Right ventricle myocardium superior (tissue), 1 donor: ENCODE measurements around the gene ASIC1. TPM values are rescaled to one million over a fixed set of nuclear protein-coding genes. Genes with fewer than 3 reads are reported as not detected.
"Not testable (repeated sequence)": the region's sequence is repeated elsewhere in the genome, so short reads cannot be mapped to it uniquely, and the experiment has no call there.

Experiments used
- ATAC-seq: fragments of 200-7000 bp; cut with Tn5 transposase; one replicate; pipeline ENCODE4 v1.9.1; 2020; ENCODE audit warnings: mild to moderate bottlenecking; ENCODE audit not compliant: poor library complexity
- DNase-seq: peaks from one replicate; pipeline ENCODE4 v3.0.0-alpha.2; 2020
- intact Hi-C: fragments of 100-400 bp; cut with DNase I; formaldehyde crosslinking; loops from one replicate; pipeline ENCODE4 v1.11.2; 2022
- long read RNA-seq: library from polyadenylated mRNA; unstranded; transcript quantifications from one replicate; pipeline ENCODE4 v2.0.0, GENCODE V29; 2021
- total RNA-seq: library from RNA; stranded (reverse); fragmentation: NEBNext Ultra II Directional; extraction: Animal tissue kit (Norgen Biotek cat#: 25700); gene quantifications from one replicate; pipeline ENCODE4 v1.2.1, GENCODE V29; 2021
- donor health status: DM: no; HTN: yes; CAD: no; lungs with severe emphysema.

Gene ASIC1
- 1.6 TPM for total RNA-seq
- long read RNA-seq, partial matches to known transcripts = 1 of 3 reads
- long read RNA-seq, other reads (novel, unspliced or antisense) = 0 of 3 reads

GRCh38 chr12:50057000-50057841 lies at the start of gene ASIC1:
Gene ASIC1 (plus strand): TSS chr12:50057596. CDS start chr12:50058767, 1,171 bp downstream.
- intact Hi-C loops = loop anchor here (2.0 kb wide), 1 partner anchor 90 kb away; no protein-coding TSS in a partner anchor
- peak; percentile 86 for DNase-seq
- peak; percentile 85 for ATAC-seq

- ATAC-seq (no peak), DNase-seq (no peak)
- intact Hi-C loops = no loop called here
Observed at GRCh38 chr12:50013361-50014147, 43.8 kb upstream of the ASIC1 start.

- DNase-seq (no peak), ATAC-seq (no peak)
- intact Hi-C loops = no loop called here
Observed at GRCh38 chr12:50014342-50014741, 43.1 kb upstream of the ASIC1 start.

GRCh38 chr12:50016501-50017475 lies 40.6 kb upstream of the ASIC1 start:
- ATAC-seq (peak; percentile 79), DNase-seq (peak; percentile 58)
- intact Hi-C loops = no loop called here

GRCh38 chr12:50017641-50018040 lies 39.8 kb upstream of the ASIC1 start:
- intact Hi-C loops = no loop called here
- ATAC-seq (peak; percentile 25), DNase-seq (no peak)

- ATAC-seq (no peak), DNase-seq (no peak)
- intact Hi-C loops = no loop called here
Observed at GRCh38 chr12:50018154-50018553, 39.2 kb upstream of the ASIC1 start.

GRCh38 chr12:50018968-50019367 lies 38.4 kb upstream of the ASIC1 start:
- no peak for DNase-seq
- peak; percentile 87 for ATAC-seq
- intact Hi-C loops = no loop called here

GRCh38 chr12:50019524-50019923 lies 37.9 kb upstream of the ASIC1 start:
- no peak for ATAC-seq
- intact Hi-C loops = no loop called here
- no peak for DNase-seq

GRCh38 chr12:50021031-50021430 lies 36.4 kb upstream of the ASIC1 start:
- DNase-seq (no peak), ATAC-seq (no peak)
- intact Hi-C loops = no loop called here

GRCh38 chr12:50022903-50023302 lies 34.5 kb upstream of the ASIC1 start:
- ATAC-seq (no peak), DNase-seq (no peak)
- intact Hi-C loops = no loop called here

- no peak for DNase-seq
- intact Hi-C loops = no loop called here
- no peak for ATAC-seq
Observed at GRCh38 chr12:50024227-50024626, 33.2 kb upstream of the ASIC1 start.

- DNase-seq (no peak), ATAC-seq (peak; percentile 2)
- intact Hi-C loops = no loop called here
Observed at GRCh38 chr12:50024805-50025186, 32.6 kb upstream of the ASIC1 start.

GRCh38 chr12:50025187-50026059 lies 32.0 kb upstream of the ASIC1 start, which contains the start of gene RACGAP1:
Gene RACGAP1 (minus strand): TSS chr12:50025494. CDS start chr12:50016715, 8,779 bp downstream.
- peak; percentile 96 for DNase-seq
- intact Hi-C loops = no loop called here
- ATAC-seq = peak; percentile 100

- no peak for ATAC-seq
- DNase-seq = no peak
Observed at GRCh38 chr12:50026691-50027090, 30.7 kb upstream of the ASIC1 start.

GRCh38 chr12:50030449-50030848 lies 26.9 kb upstream of the ASIC1 start:
- ATAC-seq, DNase-seq: not testable (repeated sequence)

More at GRCh38 chr12:50026691-50027090, 30.7 kb upstream of the ASIC1 start:
- intact Hi-C loops = no loop called here

GRCh38 chr12:50032515-50032853 lies 24.9 kb upstream of the ASIC1 start:
- ATAC-seq (no peak), DNase-seq (no peak)
- intact Hi-C loops = no loop called here

More at GRCh38 chr12:50030449-50030848, 26.9 kb upstream of the ASIC1 start:
- intact Hi-C loops = not testable (repeated sequence)

- intact Hi-C loops = no loop called here
- DNase-seq (peak; percentile 47), ATAC-seq (peak; percentile 77)
Observed at GRCh38 chr12:50032854-50033581, 24.4 kb upstream of the ASIC1 start.
